Natural killer cell (primary cell): Measurements from ENCODE around the gene DNAAF8. TPM values are rescaled to one million over a fixed set of nuclear protein-coding genes. Genes with fewer than 3 reads are reported as not detected.

Experiments
- ATAC-seq, 3 donors: fragments of 150-1000 bp in 2 of 3; fragments of 200-7000 bp in 1 of 3; cut with Tn5 transposase; 1 replicate in 1 of 3; 2 replicates in 2 of 3; pipeline ENCODE4 v1.10.0; 2021; ENCODE audit warnings: mild to moderate bottlenecking in 2 of 3, moderate library complexity in 2 of 3
- DNase-seq, 2 donors: peaks; one replicate each; pipeline versions ENCODE4 v3.0.0 to v3.0.0-alpha.2; 2013 to 2021; ENCODE audit warnings: mixed read lengths in 1 of 2
- H3K27ac ChIP-seq: one replicate; pipeline ENCODE4 v1.5.1; 2013; ENCODE audit warnings: mild to moderate bottlenecking, low read length
- H3K27me3 ChIP-seq: one replicate; pipeline ENCODE4 v1.6.1; 2013; ENCODE audit warnings: low read length; ENCODE audit not compliant: control insufficient read depth, insufficient read depth
- H3K36me3 ChIP-seq: one replicate; pipeline ENCODE4 v1.6.1; 2013; ENCODE audit warnings: low read length; ENCODE audit not compliant: control insufficient read depth, insufficient read depth
- H3K4me1 ChIP-seq: one replicate; pipeline ENCODE4 v1.6.1; 2013; ENCODE audit warnings: low read length; ENCODE audit not compliant: control insufficient read depth, insufficient read depth
- H3K4me3 ChIP-seq: one replicate; pipeline ENCODE4 v1.5.1; 2013; ENCODE audit warnings: low read length
- H3K9me3 ChIP-seq: one replicate; pipeline ENCODE4 v1.6.1; 2013; ENCODE audit warnings: low read length; ENCODE audit not compliant: control insufficient read depth, insufficient read depth
- H3K27ac Mint-ChIP-seq, 2 donors: one replicate each; pipeline ENCODE4 v1.8.0; 2022; ENCODE audit warnings: mild to moderate bottlenecking in 2 of 2, mixed read lengths in 2 of 2, moderate library complexity in 1 of 2
- H3K27me3 Mint-ChIP-seq, 2 donors: one replicate each; pipeline ENCODE4 v1.8.0; 2022; ENCODE audit warnings: low read depth in 2 of 2, mixed read lengths in 2 of 2
- H3K36me3 Mint-ChIP-seq: one replicate; pipeline ENCODE4 v1.8.0; 2022; ENCODE audit warnings: mixed read lengths
- H3K4me1 Mint-ChIP-seq, 2 donors: one replicate each; pipeline ENCODE4 v1.8.0; 2022; ENCODE audit warnings: mixed read lengths in 2 of 2
- H3K4me3 Mint-ChIP-seq: one replicate; pipeline ENCODE4 v1.8.0; 2022; ENCODE audit warnings: mild to moderate bottlenecking, moderate library complexity, mixed read lengths
- H3K9me3 Mint-ChIP-seq, 2 donors: one replicate each; pipeline ENCODE4 v1.8.0; 2022; ENCODE audit warnings: mixed read lengths in 2 of 2
- CTCF ChIP-seq: fragments of 200-600 bp; IDR thresholded peaks from one replicate; pipeline ENCODE4 v1.8.0; 2022; ENCODE audit warnings: antibody characterized with exemption
- WGBS: methylation state at CpG from one replicate; pipeline ENCODE4 v1.1.7; 2013; ENCODE audit warnings: missing lambda C conversion rate; ENCODE audit not compliant: insufficient coverage; 5-methylcytosine and 5-hydroxymethylcytosine counted together
- intact Hi-C: fragments of 100-400 bp; cut with micrococcal nuclease; formaldehyde crosslinking; loops from one replicate; pipeline ENCODE4 v1.14.2; 2022
- total RNA-seq, 4 donors: library from RNA; stranded (reverse); fragments of 120-200 nt in 1 of 4; gene quantifications; one replicate each; pipeline versions ENCODE4 v1.2.3 to v1.2.4, GENCODE V29; 2013 to 2022

The DNAAF8 gene
- total RNA-seq, 3 donors from 2014 or later (not counting 1 experiment from before 2014, with no cell fraction given) = 0.54 TPM; not detected in 2

DNA sequence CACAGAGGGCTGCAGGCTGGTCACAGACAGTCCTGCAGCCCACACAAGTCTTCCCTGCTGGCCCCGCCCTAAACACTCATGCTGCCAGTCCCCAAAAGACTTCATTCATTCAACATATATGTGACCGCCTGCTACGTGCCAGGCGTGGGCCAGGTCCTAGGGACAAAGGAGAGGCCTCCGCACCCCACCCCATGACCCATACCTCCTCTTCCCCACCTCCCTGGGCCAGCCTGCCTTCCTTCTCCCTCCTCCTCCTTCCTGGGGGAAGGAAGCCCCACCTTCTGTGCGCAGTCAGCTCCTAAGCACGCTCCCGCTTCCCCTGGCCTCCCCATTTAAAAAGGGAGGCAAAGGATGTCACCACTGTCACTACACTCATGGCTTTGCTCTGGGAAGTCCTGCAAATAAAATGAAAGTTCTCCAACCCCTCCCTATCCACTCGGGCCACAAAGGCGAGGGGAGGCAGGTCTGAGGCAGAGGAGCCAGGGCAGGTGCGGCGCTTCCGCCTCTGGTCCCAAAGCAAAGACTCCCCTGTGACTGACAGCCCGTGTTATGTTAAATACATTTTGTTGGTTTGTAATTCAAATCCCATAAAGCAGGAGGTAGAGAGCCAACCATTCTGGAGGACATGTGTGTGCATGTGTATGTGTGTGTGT is 9.0 kb downstream of the DNAAF8 start:
- 48% methylated on average over 13 of the region's 14 CpGs for WGBS
- H3K9me3 Mint-ChIP-seq = no peaks in the 10 kb centered on the region
- peak overlapping the region; percentile 28 for H3K4me3 Mint-ChIP-seq
- H3K9me3 ChIP-seq = no peaks in the 10 kb centered on the region
- H3K27me3 Mint-ChIP-seq = no peaks in the 10 kb centered on the region
- DNase-seq = no peak
- intact Hi-C loops = no loop called here
- ATAC-seq = no peak
- no peaks in the 10 kb centered on the region for H3K27me3 ChIP-seq
- H3K36me3 ChIP-seq = no peaks in the 10 kb centered on the region
- no peak for TF ChIP-seq CTCF
- no peaks in the 10 kb centered on the region for H3K36me3 Mint-ChIP-seq
- no peak overlapping the region for H3K27ac Mint-ChIP-seq
- no peak overlapping the region for H3K4me3 ChIP-seq
- peaks cover 17% of the 10 kb centered on the region in 2 donors for H3K4me1 Mint-ChIP-seq
- H3K4me1 ChIP-seq = no peaks in the 10 kb centered on the region
- no peak overlapping the region for H3K27ac ChIP-seq

- 83% methylated on average over 11 of the region's 13 CpGs for WGBS
- no peaks in the 10 kb centered on the region for H3K36me3 ChIP-seq
- no peaks in the 10 kb centered on the region for H3K4me1 ChIP-seq
- H3K4me3 ChIP-seq = no peak overlapping the region
- Mint-ChIP-seq H3K4me3 (no peak overlapping the region), H3K27ac (no peak overlapping the region), H3K9me3 (no peaks in the 10 kb centered on the region), H3K4me1 (peaks cover 17% of the 10 kb centered on the region in 2 donors), H3K36me3 (no peaks in the 10 kb centered on the region), H3K27me3 (no peaks in the 10 kb centered on the region)
- no peaks in the 10 kb centered on the region for H3K9me3 ChIP-seq
- ATAC-seq = no peak
- intact Hi-C loops = no loop called here
- H3K27ac ChIP-seq = no peak overlapping the region
- no peaks in the 10 kb centered on the region for H3K27me3 ChIP-seq
- no peak for TF ChIP-seq CTCF
- no peak for DNase-seq
Observed at GRCh38 chr16:4744555-4745273, 10.4 kb downstream of the DNAAF8 start.

GRCh38 chr16:4745274-4745569 is 10.9 kb downstream of the DNAAF8 start:
- no peak overlapping the region for H3K27ac Mint-ChIP-seq
- peaks cover 17% of the 10 kb centered on the region in 2 donors for H3K4me1 Mint-ChIP-seq
- no peak overlapping the region for H3K27ac ChIP-seq
- WGBS = 92% methylated on average over 3 of the region's 3 CpGs
- H3K4me3 ChIP-seq = no peak overlapping the region
- H3K36me3 Mint-ChIP-seq = no peaks in the 10 kb centered on the region
- no peak for TF ChIP-seq CTCF
- no peaks in the 10 kb centered on the region for H3K36me3 ChIP-seq
- DNase-seq (no peak), ATAC-seq (no peak)
- H3K4me1 ChIP-seq = no peaks in the 10 kb centered on the region
- H3K27me3 Mint-ChIP-seq = no peaks in the 10 kb centered on the region
- H3K27me3 ChIP-seq = no peaks in the 10 kb centered on the region
- no peaks in the 10 kb centered on the region for H3K9me3 ChIP-seq
- H3K9me3 Mint-ChIP-seq = no peaks in the 10 kb centered on the region
- no peak overlapping the region for H3K4me3 Mint-ChIP-seq
- intact Hi-C loops = no loop called here
